ENCODE data around the gene GALM.

The GALM gene

GRCh38 chr2:38692636-38693318, 26.9 kb downstream of the GALM start:
- peaks cover 51% of the 10 kb centered on the region for H3K36me3 Mint-ChIP-seq (ENCODE audit: low read depth)
- H3K4me3 Mint-ChIP-seq = no peak overlapping the region
- no peaks in the 10 kb centered on the region for H3K4me1 Mint-ChIP-seq
- no peak for TF ChIP-seq CTCF (IDR thresholded peaks at IDR 0.05; ENCODE audit: unreplicated experiment in 3 of 3)
- H3K27ac Mint-ChIP-seq = no peak overlapping the region
- no peaks in the 10 kb centered on the region for H3K9me3 Mint-ChIP-seq
- H3K27me3 Mint-ChIP-seq (ENCODE audit: low read depth) = no peaks in the 10 kb centered on the region

DNA sequence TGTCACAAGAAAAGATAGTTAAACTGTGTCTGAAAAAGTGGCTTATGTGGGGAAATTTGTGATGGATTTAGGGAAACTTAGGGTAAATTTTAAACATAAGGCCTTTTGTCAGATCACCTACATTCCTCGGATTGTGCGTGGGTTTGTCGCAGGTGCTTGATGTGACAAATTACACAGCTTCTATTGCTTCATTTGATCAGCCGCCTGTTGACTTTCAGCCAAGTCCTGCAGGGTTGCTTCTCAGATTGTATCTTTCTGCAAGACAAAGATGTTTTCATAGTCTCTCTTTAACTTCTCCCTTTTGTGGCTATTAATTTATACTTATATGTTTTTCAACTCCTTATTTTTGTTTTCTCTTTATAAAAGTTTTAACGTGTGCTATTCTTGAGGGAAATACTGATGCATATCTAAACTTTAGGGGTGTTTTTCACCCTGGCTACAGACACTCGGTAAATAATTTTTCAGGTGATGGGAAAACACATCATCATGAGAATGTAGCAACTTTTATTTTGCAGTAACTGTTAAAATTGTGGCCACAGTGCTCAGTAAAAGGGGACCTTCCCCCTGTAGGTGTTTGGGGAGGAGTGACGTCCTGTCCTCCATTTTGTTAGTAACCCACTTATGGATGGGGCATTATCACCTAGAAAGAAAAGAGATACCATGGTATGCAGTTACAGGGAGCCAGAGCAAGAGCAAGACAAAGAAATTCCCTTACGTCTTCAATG, 31.4 kb downstream of the GALM start:
- Mint-ChIP-seq H3K27ac (no peak overlapping the region), H3K4me1 (no peaks in the 10 kb centered on the region), H3K4me3 (no peak overlapping the region), H3K9me3 (no peaks in the 10 kb centered on the region), H3K36me3 (ENCODE audit: low read depth) (peaks cover 38% of the 10 kb centered on the region), H3K27me3 (ENCODE audit: low read depth) (no peaks in the 10 kb centered on the region)
- no peak for TF ChIP-seq CTCF (IDR thresholded peaks at IDR 0.05; ENCODE audit: unreplicated experiment in 3 of 3)

DNA sequence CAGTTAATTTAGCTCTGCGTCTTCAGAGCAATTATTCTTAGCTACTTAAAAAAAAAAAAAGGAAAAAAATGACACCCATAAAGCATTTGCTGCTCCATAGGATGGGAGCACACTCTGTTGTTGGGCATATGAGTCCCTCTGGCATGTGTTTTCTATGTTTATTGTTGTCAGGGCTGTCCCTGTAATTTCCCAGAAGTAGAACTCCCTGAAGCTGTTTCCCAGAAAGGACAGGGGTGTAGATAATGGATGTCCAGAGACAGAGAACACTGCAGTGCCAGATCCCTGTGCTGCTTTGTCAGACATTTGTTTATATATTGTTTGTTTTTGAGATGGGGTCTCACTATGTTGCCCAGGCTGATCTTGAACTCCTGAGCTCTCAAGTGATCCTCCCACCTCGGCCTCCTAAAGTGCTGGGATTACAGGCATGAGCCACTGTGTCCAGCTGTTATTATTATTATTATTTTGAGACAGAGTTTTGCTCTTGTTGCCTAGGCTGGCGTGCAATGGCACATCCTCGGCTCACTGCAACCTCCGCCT, 32.6 kb downstream of the GALM start:
- no peaks in the 10 kb centered on the region for H3K27me3 Mint-ChIP-seq (ENCODE audit: low read depth)
- no peaks in the 10 kb centered on the region for H3K9me3 Mint-ChIP-seq
- peaks cover 4% of the 10 kb centered on the region for H3K4me1 Mint-ChIP-seq
- peaks cover 33% of the 10 kb centered on the region for H3K36me3 Mint-ChIP-seq (ENCODE audit: low read depth)
- no peak overlapping the region for H3K4me3 Mint-ChIP-seq
- TF ChIP-seq CTCF (IDR thresholded peaks at IDR 0.05; ENCODE audit: unreplicated experiment in 3 of 3) = no peak
- no peak overlapping the region for H3K27ac Mint-ChIP-seq

DNA sequence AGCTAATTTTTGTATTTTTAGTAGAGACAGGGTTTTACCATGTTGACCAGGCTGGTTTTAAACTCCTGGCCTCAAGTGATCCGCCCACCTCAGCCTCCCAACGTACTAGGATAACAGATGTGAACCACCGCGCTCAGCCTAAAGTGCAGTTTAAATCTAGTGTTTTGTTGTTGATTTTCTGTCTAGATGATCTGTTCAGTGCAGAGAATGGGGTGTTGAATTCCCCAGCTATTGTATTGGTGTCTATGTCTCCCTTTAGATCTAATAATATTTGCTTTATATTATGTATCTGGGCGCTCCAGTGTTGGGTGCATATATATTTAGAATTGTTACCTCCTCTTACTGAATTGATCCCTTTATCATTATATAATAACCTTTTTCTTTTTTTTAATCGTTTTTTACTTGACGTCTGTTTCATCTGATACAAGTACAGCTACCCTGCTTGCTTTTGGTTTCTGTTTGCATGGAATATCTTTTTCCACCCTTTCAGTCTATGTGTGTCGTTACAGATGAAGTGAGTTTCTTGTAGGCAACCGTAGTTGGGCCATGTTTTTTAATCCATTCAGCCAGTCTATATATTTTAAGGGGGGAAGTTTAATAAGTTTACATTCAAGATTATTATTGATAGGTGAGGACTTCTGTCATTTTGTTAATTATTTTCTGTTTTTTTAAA, 34.3 kb downstream of the GALM start:
- peaks cover 33% of the 10 kb centered on the region for H3K36me3 Mint-ChIP-seq (ENCODE audit: low read depth)
- peaks cover 4% of the 10 kb centered on the region for H3K4me1 Mint-ChIP-seq
- no peaks in the 10 kb centered on the region for H3K27me3 Mint-ChIP-seq (ENCODE audit: low read depth)
- no peak overlapping the region for H3K27ac Mint-ChIP-seq
- no peaks in the 10 kb centered on the region for H3K9me3 Mint-ChIP-seq
- no peak overlapping the region for H3K4me3 Mint-ChIP-seq
- TF ChIP-seq CTCF (IDR thresholded peaks at IDR 0.05; ENCODE audit: unreplicated experiment in 3 of 3) = no peak

- Mint-ChIP-seq H3K36me3 (ENCODE audit: low read depth) (peaks cover 36% of the 10 kb centered on the region), H3K27ac (no peak overlapping the region), H3K27me3 (ENCODE audit: low read depth) (no peaks in the 10 kb centered on the region), H3K4me3 (no peak overlapping the region), H3K9me3 (no peaks in the 10 kb centered on the region), H3K4me1 (peaks cover 4% of the 10 kb centered on the region)
- TF ChIP-seq CTCF (IDR thresholded peaks at IDR 0.05; ENCODE audit: unreplicated experiment in 3 of 3) = no peak
Measured at GRCh38 chr2:38700881-38701458, 35.1 kb downstream of the GALM start.

Measured in nephron (organoid).